Measurements from ENCODE around the gene GATA5.

Gene GATA5

DNA sequence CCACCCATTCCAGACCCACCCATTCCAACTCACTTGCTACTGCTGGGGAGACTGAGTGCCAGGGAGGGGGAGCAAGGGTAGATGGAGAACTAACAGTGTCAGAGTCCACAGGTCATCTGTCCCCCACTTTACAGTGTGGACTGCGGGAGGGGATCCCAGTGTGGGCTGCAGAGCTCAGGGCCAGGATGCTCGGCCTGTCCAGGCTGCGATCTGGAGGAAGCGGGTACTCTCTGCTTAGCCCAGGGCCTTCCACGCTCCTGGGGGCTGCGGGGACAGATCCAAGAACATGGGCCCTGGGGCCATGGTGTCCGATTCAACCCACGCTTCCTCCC lies 14.1 kb upstream of the GATA5 start:
- TF ChIP-seq LEF1 (IDR thresholded peaks at IDR 0.05; ENCODE audit: borderline replicate concordance) (no peak), HDGF (IDR thresholded peaks at IDR 0.05; ENCODE audit: borderline replicate concordance) (no peak), NFRKB (IDR thresholded peaks at IDR 0.05) (no peak), FOXA1 (IDR thresholded peaks at IDR 0.05) (no peak), CTBP1 (IDR thresholded peaks at IDR 0.05; ENCODE audit: borderline replicate concordance) (no peak), ZNF384 (IDR thresholded peaks at IDR 0.05) (no peak), ELF4 (IDR thresholded peaks at IDR 0.05) (no peak), L3MBTL2 (conservative IDR thresholded peaks at IDR 0.05) (no peak), FOXK2 (IDR thresholded peaks at IDR 0.05) (no peak), BHLHE40 (IDR thresholded peaks at IDR 0.05; ENCODE audit: borderline replicate concordance) (no peak), ARNT (IDR thresholded peaks at IDR 0.05) (no peak), SP1 (IDR thresholded peaks at IDR 0.05) (no peak), SUZ12 (IDR thresholded peaks at IDR 0.05) (no peak), TARDBP (IDR thresholded peaks at IDR 0.05) (no peak), FOXM1 (IDR thresholded peaks at IDR 0.05; ENCODE audit: borderline replicate concordance) (no peak)
- TF ChIP-seq, protein P1, sequence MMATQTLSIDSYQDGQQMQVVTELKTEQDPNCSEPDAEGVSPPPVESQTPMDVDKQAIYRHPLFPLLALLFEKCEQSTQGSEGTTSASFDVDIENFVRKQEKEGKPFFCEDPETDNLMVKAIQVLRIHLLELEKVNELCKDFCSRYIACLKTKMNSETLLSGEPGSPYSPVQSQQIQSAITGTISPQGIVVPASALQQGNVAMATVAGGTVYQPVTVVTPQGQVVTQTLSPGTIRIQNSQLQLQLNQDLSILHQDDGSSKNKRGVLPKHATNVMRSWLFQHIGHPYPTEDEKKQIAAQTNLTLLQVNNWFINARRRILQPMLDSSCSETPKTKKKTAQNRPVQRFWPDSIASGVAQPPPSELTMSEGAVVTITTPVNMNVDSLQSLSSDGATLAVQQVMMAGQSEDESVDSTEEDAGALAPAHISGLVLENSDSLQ (IDR thresholded peaks at IDR 0.05): no peak
- ChIA-PET CTCF (interaction anchor here (0.6 kb wide), 1 partner anchor 208 kb away, joined by 5 read pairs; no protein-coding TSS in a partner anchor), POLR2A (interaction anchor here (1.5 kb wide), 1 partner anchor 9 kb away, joined by 3 read pairs; no protein-coding TSS in a partner anchor)
- no peak for DNase-seq (ENCODE audit: extremely low spot score)

DNA sequence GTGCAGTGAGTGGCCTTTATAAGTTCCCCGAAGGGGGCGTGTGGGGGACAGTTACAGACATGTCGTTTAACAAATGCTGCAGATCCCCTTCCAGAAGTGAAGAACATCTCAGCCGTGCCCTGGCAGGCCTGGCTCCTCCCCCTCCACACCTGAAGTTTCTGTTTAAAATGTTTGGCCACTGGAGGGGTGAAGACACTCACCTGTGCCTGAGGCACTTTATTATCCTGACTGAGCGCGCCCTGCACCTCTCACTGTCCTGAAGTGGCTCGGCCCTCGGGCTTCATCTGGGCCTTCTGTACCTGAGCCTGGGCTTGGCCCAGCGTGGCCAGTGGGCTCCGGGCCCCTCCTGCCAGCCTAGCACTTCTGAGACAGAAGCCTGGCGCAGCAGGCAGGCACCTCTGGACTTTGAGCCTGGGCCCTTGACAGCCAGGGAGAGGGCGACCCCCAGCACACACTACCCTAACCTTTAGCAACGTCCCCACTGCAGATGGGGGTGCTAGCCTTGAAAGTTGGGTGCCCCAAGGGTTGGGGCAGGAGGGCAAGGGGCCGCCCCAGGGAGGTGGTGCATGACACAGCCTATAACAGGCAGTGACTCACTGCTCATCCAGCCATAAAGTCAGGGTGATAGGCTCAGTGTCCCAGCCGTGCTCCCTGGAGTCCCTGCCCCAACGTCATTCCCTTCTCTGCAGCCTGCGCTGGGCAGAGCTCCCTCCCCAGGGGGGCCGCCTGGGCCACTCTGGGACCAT lies 13.6 kb upstream of the GATA5 start:
- CTCF ChIA-PET: interaction anchor here (0.6 kb wide), 1 partner anchor 209 kb away, joined by 5 read pairs; no protein-coding TSS in a partner anchor

DNA sequence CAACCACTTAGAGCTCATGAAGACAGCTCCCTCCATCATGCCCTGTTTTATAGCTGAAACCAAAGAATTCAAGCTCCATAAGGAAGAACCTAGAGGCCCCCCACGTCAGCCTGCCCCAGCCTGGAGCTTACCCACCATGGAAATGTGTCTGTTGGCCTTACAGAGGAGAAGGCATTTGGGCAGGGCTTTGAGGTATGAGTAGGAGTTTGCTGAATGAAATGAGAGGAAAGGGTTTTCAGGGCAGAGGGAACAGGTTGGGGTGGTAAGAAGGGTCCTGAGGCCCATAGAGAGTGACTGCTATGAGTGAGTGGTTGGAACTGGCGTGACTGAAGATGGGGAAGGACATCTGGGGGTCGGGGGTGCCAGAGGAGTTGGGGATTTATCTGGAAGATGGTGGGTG lies 12.7 kb upstream of the GATA5 start:
- CTCF ChIA-PET: interaction anchor here (0.9 kb wide), 1 partner anchor 11 kb away, joined by 4 read pairs; no protein-coding TSS in a partner anchor
- no peak for DNase-seq (ENCODE audit: extremely low spot score)
- POLR2A ChIA-PET: no interaction called here
- TF ChIP-seq TARDBP (IDR thresholded peaks at IDR 0.05): no peak
- TF ChIP-seq BHLHE40 (IDR thresholded peaks at IDR 0.05; ENCODE audit: borderline replicate concordance): no peak
- TF ChIP-seq CTBP1 (IDR thresholded peaks at IDR 0.05; ENCODE audit: borderline replicate concordance): no peak
- no peak for TF ChIP-seq ZNF384 (IDR thresholded peaks at IDR 0.05)

More for the DNA sequence above, 13.6 kb upstream of the GATA5 start:
- DNase-seq (ENCODE audit: extremely low spot score): no peak
- POLR2A ChIA-PET: interaction anchor here (1.5 kb wide), 1 partner anchor 9 kb away, joined by 3 read pairs; no protein-coding TSS in a partner anchor
- TF ChIP-seq SP1 (IDR thresholded peaks at IDR 0.05) (no peak), ELF4 (IDR thresholded peaks at IDR 0.05) (no peak), ARNT (IDR thresholded peaks at IDR 0.05) (no peak)

DNA sequence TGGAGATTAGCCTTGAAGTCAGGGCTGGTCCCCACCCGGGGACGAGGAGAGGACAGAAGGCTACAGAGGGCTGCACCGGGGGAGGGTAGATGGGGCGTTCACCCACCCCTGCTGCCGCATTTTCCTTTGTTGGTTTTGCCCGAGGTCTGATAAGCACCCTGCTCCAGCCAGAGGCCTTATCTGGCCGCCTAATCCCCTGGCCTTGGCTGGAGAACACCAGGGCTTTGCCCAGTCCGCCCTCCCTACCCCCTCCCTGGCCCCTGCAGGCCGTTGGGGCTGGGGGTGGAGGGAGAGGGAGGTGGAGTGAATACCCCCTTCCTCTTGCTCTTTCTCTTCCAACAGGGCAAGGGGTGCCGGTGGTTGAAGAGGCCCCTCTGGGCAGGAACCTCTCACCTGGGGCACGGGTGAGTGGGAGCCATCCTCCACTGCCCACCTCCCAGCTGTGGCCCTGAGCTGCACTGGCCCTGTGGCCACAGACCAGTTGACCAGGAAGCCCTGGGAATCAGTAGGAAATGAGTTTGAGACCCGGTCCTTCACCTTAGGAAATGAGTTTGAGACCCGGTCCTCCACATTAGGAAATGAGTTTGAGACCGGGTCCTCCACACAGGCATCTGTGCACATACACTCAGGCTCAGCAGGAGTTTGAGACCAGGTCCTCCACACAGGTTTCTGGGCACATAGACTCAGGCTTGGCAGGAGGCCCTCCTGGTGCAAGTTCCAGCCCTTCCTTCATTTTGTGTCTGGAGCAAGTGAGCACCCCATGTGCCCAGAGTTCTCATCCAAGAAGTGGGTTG lies 12.0 kb upstream of the GATA5 start:
- ChIA-PET POLR2A (no interaction called here), CTCF (interaction anchor here (0.9 kb wide), 1 partner anchor 12 kb away, joined by 4 read pairs; no protein-coding TSS in a partner anchor)
- DNase-seq (ENCODE audit: extremely low spot score): no peak
- no peak for TF ChIP-seq FOXM1 (IDR thresholded peaks at IDR 0.05; ENCODE audit: borderline replicate concordance)
- TF ChIP-seq SUZ12 (IDR thresholded peaks at IDR 0.05): no peak
- no peak for TF ChIP-seq LEF1 (IDR thresholded peaks at IDR 0.05; ENCODE audit: borderline replicate concordance)
- no peak for TF ChIP-seq ELF4 (IDR thresholded peaks at IDR 0.05)
- no peak for TF ChIP-seq FOXA1 (IDR thresholded peaks at IDR 0.05)
- no peak for TF ChIP-seq CTBP1 (IDR thresholded peaks at IDR 0.05; ENCODE audit: borderline replicate concordance)
- TF ChIP-seq TARDBP (IDR thresholded peaks at IDR 0.05): no peak
- TF ChIP-seq NFRKB (IDR thresholded peaks at IDR 0.05): no peak
- TF ChIP-seq, protein P1 (IDR thresholded peaks at IDR 0.05): no peak
- TF ChIP-seq BHLHE40 (IDR thresholded peaks at IDR 0.05; ENCODE audit: borderline replicate concordance): no peak
- TF ChIP-seq FOXK2 (IDR thresholded peaks at IDR 0.05): no peak
- no peak for TF ChIP-seq ZNF384 (IDR thresholded peaks at IDR 0.05)
- no peak for TF ChIP-seq SP1 (IDR thresholded peaks at IDR 0.05)
- no peak for TF ChIP-seq ARNT (IDR thresholded peaks at IDR 0.05)
- no peak for TF ChIP-seq L3MBTL2 (conservative IDR thresholded peaks at IDR 0.05)

DNA sequence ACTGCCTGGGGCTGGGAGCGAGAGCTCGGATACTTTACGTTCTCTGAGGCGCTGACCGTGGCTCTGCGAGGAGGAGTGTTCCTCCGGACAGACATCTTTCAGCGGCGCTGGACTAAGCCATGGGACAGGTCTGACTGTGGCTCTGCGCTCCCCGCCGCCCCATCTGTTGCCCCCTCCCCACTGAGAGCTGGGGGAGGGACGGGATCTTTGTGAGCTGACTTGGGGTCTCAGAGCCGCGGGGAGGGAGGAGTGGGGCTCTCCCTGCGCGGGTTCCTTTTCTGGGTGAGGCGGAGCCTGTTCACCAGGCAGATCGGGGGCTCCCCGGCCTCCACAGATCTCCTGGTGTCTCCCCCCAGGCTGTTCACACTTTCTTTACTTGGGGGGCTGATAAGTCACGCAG lies 11.3 kb upstream of the GATA5 start:
- ChIA-PET POLR2A (no interaction called here), CTCF (no interaction called here)
- no peak for DNase-seq (ENCODE audit: extremely low spot score)
- TF ChIP-seq SUZ12 (IDR thresholded peaks at IDR 0.05) (no peak), ELF4 (IDR thresholded peaks at IDR 0.05) (no peak), HDGF (IDR thresholded peaks at IDR 0.05; ENCODE audit: borderline replicate concordance) (no peak), L3MBTL2 (conservative IDR thresholded peaks at IDR 0.05) (no peak), ARNT (IDR thresholded peaks at IDR 0.05) (no peak), BHLHE40 (IDR thresholded peaks at IDR 0.05; ENCODE audit: borderline replicate concordance) (no peak), FOXK2 (IDR thresholded peaks at IDR 0.05) (no peak), TARDBP (IDR thresholded peaks at IDR 0.05) (no peak), FOXM1 (IDR thresholded peaks at IDR 0.05; ENCODE audit: borderline replicate concordance) (no peak), LEF1 (IDR thresholded peaks at IDR 0.05; ENCODE audit: borderline replicate concordance) (no peak), FOXA1 (IDR thresholded peaks at IDR 0.05) (no peak), ZNF384 (IDR thresholded peaks at IDR 0.05) (no peak), CTBP1 (IDR thresholded peaks at IDR 0.05; ENCODE audit: borderline replicate concordance) (no peak)
- TF ChIP-seq, protein P1 (IDR thresholded peaks at IDR 0.05): no peak

Measured in HEK293T (cell line).